Thoracic aorta endothelial cell (primary cell): ENCODE measurements around the gene USP17L29. TPM values are rescaled to one million over a fixed set of nuclear protein-coding genes. Genes with fewer than 3 reads are reported as not detected.

ENCODE experiments used
- total RNA-seq: library from RNA; depleted of rRNA; stranded (reverse); fragments of >200 nt; gene quantifications from 2 replicates; pipeline ENCODE4 v1.2.3, GENCODE V29; 2012

The USP17L29 gene
- not detected in 2 replicates for total RNA-seq

GRCh38 chr4:9353338-9353737 is at the start of gene USP17L29:
USP17L29 (plus strand) TSS chr4:9353638; CDS start chr4:9353638, 0 bp downstream.

GRCh38 chr4:9324865-9325264 is 28.6 kb upstream of the USP17L29 start, which contains the start of gene USP17L24:
USP17L24 (plus strand) TSS chr4:9325165; CDS start chr4:9325165, 0 bp downstream.

GRCh38 chr4:9329611-9330010 is 23.8 kb upstream of the USP17L29 start, which contains the start of gene USP17L25:
USP17L25 (plus strand) TSS chr4:9329911; CDS start chr4:9329911, 0 bp downstream.

GRCh38 chr4:9334358-9334757 is 19.1 kb upstream of the USP17L29 start, which contains the start of gene USP17L26:
USP17L26 (plus strand) TSS chr4:9334658; CDS start chr4:9334658, 0 bp downstream.

GRCh38 chr4:9339103-9339502 is 14.3 kb upstream of the USP17L29 start, which contains the start of gene USP17L5:
USP17L5 (plus strand) TSS chr4:9339403; CDS start chr4:9339403, 0 bp downstream.

GRCh38 chr4:9343848-9344247 is 9.6 kb upstream of the USP17L29 start, which contains the start of gene USP17L27:
USP17L27 (plus strand) TSS chr4:9344148; CDS start chr4:9344148, 0 bp downstream.

GRCh38 chr4:9348593-9348992 is 4.8 kb upstream of the USP17L29 start, which contains the start of gene USP17L28:
USP17L28 (plus strand) TSS chr4:9348893; CDS start chr4:9348893, 0 bp downstream.

GRCh38 chr4:9362829-9363228 is 9.4 kb downstream of the USP17L29 start, which contains the start of gene USP17L30:
USP17L30 (plus strand) TSS chr4:9363129; CDS start chr4:9363129, 0 bp downstream.

Other genes starting within 250 kb of the USP17L29 start
- not detected in 2 replicates for gene FAM90A26, start 183.2 kb upstream of the USP17L29 start, total RNA-seq
- not detected in 2 replicates for gene USP17L10, start 143.0 kb upstream of the USP17L29 start, total RNA-seq
- not detected in 2 replicates for gene USP17L11, start 138.2 kb upstream of the USP17L29 start, total RNA-seq
- not detected in 2 replicates for gene USP17L12, start 133.5 kb upstream of the USP17L29 start, total RNA-seq
- not detected in 2 replicates for gene USP17L13, start 128.7 kb upstream of the USP17L29 start, total RNA-seq
- not detected in 2 replicates for gene USP17L15, start 119.3 kb upstream of the USP17L29 start, total RNA-seq
- not detected in 2 replicates for gene USP17L17, start 109.8 kb upstream of the USP17L29 start, total RNA-seq
- gene USP17L18, start 105.0 kb upstream of the USP17L29 start, total RNA-seq: not detected in 2 replicates
- not detected in 2 replicates for gene USP17L19, start 100.3 kb upstream of the USP17L29 start, total RNA-seq
- not detected in 2 replicates for gene USP17L20, start 95.5 kb upstream of the USP17L29 start, total RNA-seq
- not detected in 2 replicates for gene USP17L21, start 90.8 kb upstream of the USP17L29 start, total RNA-seq
- gene USP17L22, start 86.0 kb upstream of the USP17L29 start, total RNA-seq: not detected in 2 replicates
- gene USP17L24, start 28.5 kb upstream of the USP17L29 start, total RNA-seq: not detected in 2 replicates
- gene USP17L25, start 23.7 kb upstream of the USP17L29 start, total RNA-seq: not detected in 2 replicates
- not detected in 2 replicates for gene USP17L26, start 19.0 kb upstream of the USP17L29 start, total RNA-seq
- gene USP17L5, start 14.2 kb upstream of the USP17L29 start, total RNA-seq: not detected in 2 replicates
- gene USP17L27, start 9.5 kb upstream of the USP17L29 start, total RNA-seq: not detected in 2 replicates
- gene USP17L28, start 4.7 kb upstream of the USP17L29 start, total RNA-seq: not detected in 2 replicates
- not detected in 2 replicates for gene USP17L30, start 9.5 kb downstream of the USP17L29 start, total RNA-seq
- gene DEFB131A, start 90.8 kb downstream of the USP17L29 start, total RNA-seq: not detected in 2 replicates